OCI-LY7 (cell line): ENCODE data around the gene FTSJ3.

Experiments
- EZH2phosphoT487 ChIP-seq: fragments of 200-600 bp; sonication (generic); IDR thresholded peaks from 2 replicates; pipeline ENCODE4 v1.6.1; 2018; ENCODE audit warnings: low read depth, borderline replicate concordance, mild to moderate bottlenecking, mixed run types, antibody characterized with exemption, low read length, moderate library complexity, mixed read lengths
- TF ChIP-seq, protein P1 (sequence below): fragments of 200-600 bp; sonication (generic); conservative IDR thresholded peaks from 2 replicates; pipeline ENCODE4 v1.5.1; 2014; ENCODE audit warnings: mild to moderate bottlenecking, antibody characterized with exemption, low read length, moderate library complexity, mixed read lengths

DNA sequence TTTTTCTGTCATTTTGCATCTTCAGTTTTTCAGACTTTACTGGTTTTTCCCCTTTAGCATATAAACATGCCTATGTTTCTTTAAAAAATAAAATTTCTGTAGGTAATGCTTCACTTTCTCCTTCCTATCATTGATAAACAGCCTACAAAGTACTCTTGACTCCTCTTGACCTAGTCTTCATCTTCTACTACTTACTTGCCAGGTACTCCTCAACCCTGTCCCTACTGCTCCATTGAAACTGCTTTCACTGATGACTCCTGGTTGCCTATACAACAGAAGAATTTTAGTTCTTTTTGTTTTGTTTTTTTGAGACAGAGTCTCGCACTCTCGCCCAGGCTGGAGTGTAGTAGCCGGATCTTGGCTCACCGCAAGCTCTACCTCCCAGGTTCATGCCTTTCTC lies 46.5 kb downstream of the FTSJ3 start:
- TF ChIP-seq, protein P1, sequence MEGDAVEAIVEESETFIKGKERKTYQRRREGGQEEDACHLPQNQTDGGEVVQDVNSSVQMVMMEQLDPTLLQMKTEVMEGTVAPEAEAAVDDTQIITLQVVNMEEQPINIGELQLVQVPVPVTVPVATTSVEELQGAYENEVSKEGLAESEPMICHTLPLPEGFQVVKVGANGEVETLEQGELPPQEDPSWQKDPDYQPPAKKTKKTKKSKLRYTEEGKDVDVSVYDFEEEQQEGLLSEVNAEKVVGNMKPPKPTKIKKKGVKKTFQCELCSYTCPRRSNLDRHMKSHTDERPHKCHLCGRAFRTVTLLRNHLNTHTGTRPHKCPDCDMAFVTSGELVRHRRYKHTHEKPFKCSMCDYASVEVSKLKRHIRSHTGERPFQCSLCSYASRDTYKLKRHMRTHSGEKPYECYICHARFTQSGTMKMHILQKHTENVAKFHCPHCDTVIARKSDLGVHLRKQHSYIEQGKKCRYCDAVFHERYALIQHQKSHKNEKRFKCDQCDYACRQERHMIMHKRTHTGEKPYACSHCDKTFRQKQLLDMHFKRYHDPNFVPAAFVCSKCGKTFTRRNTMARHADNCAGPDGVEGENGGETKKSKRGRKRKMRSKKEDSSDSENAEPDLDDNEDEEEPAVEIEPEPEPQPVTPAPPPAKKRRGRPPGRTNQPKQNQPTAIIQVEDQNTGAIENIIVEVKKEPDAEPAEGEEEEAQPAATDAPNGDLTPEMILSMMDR = no peak
- no peak for TF ChIP-seq EZH2phosphoT487
